ENCODE data around the gene KIAA0825.

The KIAA0825 gene

GRCh38 chr5:94281236-94281801 is 337.1 kb downstream of the KIAA0825 start:
- no peak overlapping the region for H3K4me3 ChIP-seq (ENCODE audit: low read length)
- no peaks in the 10 kb centered on the region for H3K9me2 ChIP-seq (replicated peaks; ENCODE audit: control insufficient read depth, low read length)
- H3K27ac ChIP-seq (ENCODE audit: low read depth, low read length): no peak overlapping the region
- H3K9me3 ChIP-seq (ENCODE audit: control insufficient read depth, insufficient read depth, low read length): no peaks in the 10 kb centered on the region
- H3K36me3 ChIP-seq (ENCODE audit: control insufficient read depth, low read length): no peaks in the 10 kb centered on the region
- H3K4me2 ChIP-seq (ENCODE audit: low read length): no peak overlapping the region
- H3K27me3 ChIP-seq (ENCODE audit: control insufficient read depth, low read length): no peaks in the 10 kb centered on the region
- no peak for TF ChIP-seq CTCF (IDR thresholded peaks at IDR 0.05; ENCODE audit: low read depth, low read length, poor library complexity, severe bottlenecking)
- TF ChIP-seq EZH2phosphoT487 (IDR thresholded peaks at IDR 0.05; ENCODE audit: borderline replicate concordance, low read length): no peak
- H3K4me1 ChIP-seq (ENCODE audit: control insufficient read depth, low read length): no peaks in the 10 kb centered on the region
- H3K79me2 ChIP-seq (ENCODE audit: control insufficient read depth, low read length): no peaks in the 10 kb centered on the region
- H3F3A ChIP-seq (ENCODE audit: control insufficient read depth, insufficient read depth): no peaks in the 10 kb centered on the region
- H4K20me1 ChIP-seq (ENCODE audit: control insufficient read depth, insufficient read depth, low read depth, low read length): no peaks in the 10 kb centered on the region

- TF ChIP-seq CTCF (IDR thresholded peaks at IDR 0.05; ENCODE audit: low read depth, low read length, poor library complexity, severe bottlenecking) (no peak), EZH2phosphoT487 (IDR thresholded peaks at IDR 0.05; ENCODE audit: borderline replicate concordance, low read length) (no peak)
- H3K79me2 ChIP-seq (ENCODE audit: control insufficient read depth, low read length): no peaks in the 10 kb centered on the region
- no peaks in the 10 kb centered on the region for H3F3A ChIP-seq (ENCODE audit: control insufficient read depth, insufficient read depth)
Observed at GRCh38 chr5:94276751-94277150, 341.7 kb downstream of the KIAA0825 start.

GRCh38 chr5:94276048-94276447 is 342.4 kb downstream of the KIAA0825 start:
- TF ChIP-seq CTCF (IDR thresholded peaks at IDR 0.05; ENCODE audit: low read depth, low read length, poor library complexity, severe bottlenecking) (no peak), EZH2phosphoT487 (IDR thresholded peaks at IDR 0.05; ENCODE audit: borderline replicate concordance, low read length) (no peak)
- no peaks in the 10 kb centered on the region for H3K79me2 ChIP-seq (ENCODE audit: control insufficient read depth, low read length)
- H3K4me3 ChIP-seq (ENCODE audit: low read length): no peak overlapping the region
- H3K4me2 ChIP-seq (ENCODE audit: low read length): no peak overlapping the region
- H3K9me2 ChIP-seq (replicated peaks; ENCODE audit: control insufficient read depth, low read length): no peaks in the 10 kb centered on the region
- H3F3A ChIP-seq (ENCODE audit: control insufficient read depth, insufficient read depth): no peaks in the 10 kb centered on the region
- no peaks in the 10 kb centered on the region for H3K27me3 ChIP-seq (ENCODE audit: control insufficient read depth, low read length)
- H4K20me1 ChIP-seq (ENCODE audit: control insufficient read depth, insufficient read depth, low read depth, low read length): no peaks in the 10 kb centered on the region
- H3K36me3 ChIP-seq (ENCODE audit: control insufficient read depth, low read length): no peaks in the 10 kb centered on the region
- H3K9me3 ChIP-seq (ENCODE audit: control insufficient read depth, insufficient read depth, low read length): no peaks in the 10 kb centered on the region
- H3K4me1 ChIP-seq (ENCODE audit: control insufficient read depth, low read length): no peaks in the 10 kb centered on the region
- no peak overlapping the region for H3K27ac ChIP-seq (ENCODE audit: low read depth, low read length)

More at GRCh38 chr5:94276751-94277150, 341.7 kb downstream of the KIAA0825 start:
- no peaks in the 10 kb centered on the region for H3K36me3 ChIP-seq (ENCODE audit: control insufficient read depth, low read length)
- no peaks in the 10 kb centered on the region for H3K9me3 ChIP-seq (ENCODE audit: control insufficient read depth, insufficient read depth, low read length)
- no peaks in the 10 kb centered on the region for H3K27me3 ChIP-seq (ENCODE audit: control insufficient read depth, low read length)
- no peak overlapping the region for H3K4me2 ChIP-seq (ENCODE audit: low read length)
- H3K27ac ChIP-seq (ENCODE audit: low read depth, low read length): no peak overlapping the region
- H4K20me1 ChIP-seq (ENCODE audit: control insufficient read depth, insufficient read depth, low read depth, low read length): no peaks in the 10 kb centered on the region
- no peaks in the 10 kb centered on the region for H3K9me2 ChIP-seq (replicated peaks; ENCODE audit: control insufficient read depth, low read length)
- H3K4me3 ChIP-seq (ENCODE audit: low read length): no peak overlapping the region
- no peaks in the 10 kb centered on the region for H3K4me1 ChIP-seq (ENCODE audit: control insufficient read depth, low read length)
